Skin epidermis (tissue), 12 donors: ENCODE results near the gene PSG2.
"Not testable (repeated sequence)": the region's sequence is repeated elsewhere in the genome, so short reads cannot be mapped to it uniquely, and the experiment has no call there.

Experiments
- H3K27ac ChIP-seq, 21 experiments: fragments of 200-600 bp; sonication (generic) in 11 of 21; one replicate each; pipeline ENCODE4 v1.5.0; 2020; ENCODE audit warnings: mild to moderate bottlenecking in 3 of 21, inconsistent platforms in 2 of 21, moderate library complexity in 2 of 21
- H3K4me3 ChIP-seq, 7 experiments: fragments of 200-600 bp; sonication (generic) in 2 of 7; one replicate each; pipeline ENCODE4 v1.5.0; 2020; ENCODE audit warnings: inconsistent platforms in 2 of 7, mild to moderate bottlenecking in 2 of 7, moderate library complexity in 1 of 7

The PSG2 gene

DNA sequence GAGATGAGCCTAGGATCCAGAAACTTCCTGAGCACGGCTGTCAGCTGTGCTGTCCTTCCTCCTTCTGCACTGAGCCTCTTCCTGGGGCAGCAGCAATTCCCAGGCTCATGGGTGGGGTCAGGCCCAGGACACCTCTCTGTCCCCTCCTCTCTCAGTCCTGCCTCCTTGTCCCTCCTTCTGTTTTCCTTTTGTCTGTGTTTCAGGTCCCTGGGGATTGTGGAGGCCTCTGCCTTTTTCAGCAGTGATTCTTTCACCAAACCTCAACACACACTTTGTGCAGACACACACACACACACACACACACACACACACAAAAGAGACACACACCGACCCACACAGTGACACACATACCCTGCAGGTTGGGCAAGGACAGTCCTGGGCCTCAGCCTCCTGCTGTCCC is at the start of gene PSG2:
TSS of gene PSG2 (minus strand) at position 101 of the 400 bp plus-strand sequence. CDS start 132 bp downstream, outside the sequence.
- H3K4me3 ChIP-seq, H3K27ac ChIP-seq: not testable (repeated sequence)

DNA sequence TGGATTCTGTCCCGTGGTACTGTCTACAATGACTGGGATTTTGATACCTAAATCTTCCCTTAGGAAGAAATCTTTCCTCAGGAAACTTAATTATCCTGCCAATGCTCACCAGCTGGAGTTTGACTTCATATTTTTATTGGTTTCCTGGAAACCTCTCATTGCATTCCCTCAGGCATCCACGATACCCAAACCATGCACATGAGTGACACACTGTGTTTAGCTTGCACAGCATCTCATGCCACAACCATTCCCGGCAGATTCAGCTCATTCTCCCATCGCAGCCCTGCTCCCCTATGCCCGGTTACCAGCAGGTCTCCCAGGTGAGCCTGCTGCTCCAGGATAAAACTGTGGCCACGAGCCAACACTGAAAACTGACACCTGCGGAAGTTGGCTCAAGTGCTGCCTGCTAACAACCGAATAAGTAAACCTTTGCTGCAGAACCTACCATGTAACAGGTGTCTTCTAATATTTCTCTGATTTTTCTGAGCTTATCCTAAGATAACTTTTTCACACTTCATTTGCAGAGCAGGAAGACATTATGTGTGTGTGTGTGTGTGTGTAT is 48.9 kb upstream of the PSG2 start:
- not testable (repeated sequence) for H3K4me3 ChIP-seq, H3K27ac ChIP-seq

GRCh38 chr19:43129197-43129596 is 46.7 kb upstream of the PSG2 start:
- not testable (repeated sequence) for H3K4me3 ChIP-seq
- peak overlapping the region in 1 of 21 experiments; percentile 10 for H3K27ac ChIP-seq

DNA sequence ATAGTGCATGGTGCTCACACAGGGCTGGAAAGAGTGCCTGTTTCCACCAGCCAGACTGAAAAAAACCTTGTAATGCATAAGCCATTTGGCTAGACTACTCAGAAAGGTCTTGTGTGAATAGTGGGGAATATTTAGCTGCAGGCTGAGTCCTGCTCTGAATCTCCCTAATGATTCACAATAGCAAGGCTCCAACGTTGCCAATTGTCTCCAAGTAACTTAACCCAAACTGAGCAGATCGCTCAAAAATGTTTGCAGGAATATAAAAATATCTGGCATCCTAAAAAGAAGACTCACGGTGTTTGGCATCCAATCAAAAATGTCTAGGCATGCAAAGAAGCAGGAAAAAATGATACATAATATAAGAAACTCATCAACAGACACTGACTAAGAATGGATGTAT is 44.8 kb upstream of the PSG2 start:
- not testable (repeated sequence) for H3K27ac ChIP-seq

DNA sequence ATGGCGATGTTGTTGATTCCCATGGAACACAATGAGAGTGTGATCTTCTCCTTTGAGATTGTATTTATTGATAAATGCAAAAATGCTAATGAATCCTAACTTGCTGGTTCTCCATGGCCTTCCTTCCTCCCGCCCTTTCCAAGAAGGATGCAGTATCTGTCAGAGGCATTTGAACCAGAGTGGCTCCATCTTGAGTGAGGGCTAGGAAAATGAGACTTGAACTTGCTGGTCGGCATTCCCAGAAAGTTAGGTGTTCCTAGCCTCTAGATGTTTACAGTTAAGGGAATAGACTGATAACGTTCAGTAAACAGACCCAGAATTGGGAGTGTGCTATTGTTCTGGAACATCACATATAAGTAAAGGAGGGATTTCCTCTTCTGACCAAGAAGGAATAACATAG is 44.2 kb upstream of the PSG2 start:
- no peak overlapping the region for H3K27ac ChIP-seq
- no peak overlapping the region for H3K4me3 ChIP-seq

More for the DNA sequence above, 44.8 kb upstream of the PSG2 start:
- H3K4me3 ChIP-seq: not testable (repeated sequence)

DNA sequence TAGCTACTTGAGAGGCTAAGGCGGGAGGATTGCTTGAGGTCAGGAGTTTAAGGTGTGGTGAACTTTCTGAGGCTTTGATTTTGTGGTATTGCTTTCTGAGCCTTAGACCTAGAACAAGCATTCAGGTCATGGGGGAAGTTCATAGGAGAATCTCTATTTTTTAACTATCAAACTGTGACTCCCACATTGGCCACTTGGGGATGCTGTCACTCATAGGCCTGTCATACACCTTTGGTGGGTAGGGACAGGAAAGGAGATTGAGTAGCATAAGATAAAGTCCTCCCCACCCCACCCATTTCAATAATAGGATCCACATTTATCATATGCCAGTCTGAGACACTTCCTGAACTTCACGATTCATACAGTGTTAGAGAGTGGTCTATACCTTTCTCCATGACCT is 41.9 kb upstream of the PSG2 start:
- no peak overlapping the region for H3K4me3 ChIP-seq
- H3K27ac ChIP-seq: no peak overlapping the region

DNA sequence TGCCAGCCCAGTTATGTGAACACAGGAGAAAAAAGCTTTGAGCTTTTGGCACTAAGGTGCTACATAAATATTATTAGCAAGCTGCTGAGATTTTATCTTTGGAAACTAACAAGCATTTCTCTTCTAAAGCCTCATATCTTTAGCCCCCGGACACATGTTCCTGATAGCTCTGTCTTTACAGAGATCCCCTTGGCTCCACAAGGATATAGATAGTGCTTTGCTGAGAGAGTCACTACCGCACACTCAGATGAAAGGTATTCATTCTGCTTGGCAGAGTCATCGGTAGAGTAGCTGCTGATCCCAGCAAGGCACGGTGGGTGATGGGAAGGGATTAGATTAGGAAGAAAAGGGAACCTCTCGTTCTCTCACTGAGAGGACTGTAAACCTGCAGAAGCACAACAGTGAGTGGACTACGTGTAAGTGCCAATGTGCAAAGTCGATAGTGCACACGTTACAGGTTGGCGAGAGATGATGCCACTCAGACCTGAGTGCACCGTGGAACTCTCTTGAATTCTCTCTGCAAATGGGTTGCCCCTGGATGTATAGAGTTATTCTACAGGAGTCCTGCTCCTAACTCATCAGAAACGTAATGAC is 38.0 kb upstream of the PSG2 start:
- not testable (repeated sequence) for H3K4me3 ChIP-seq, H3K27ac ChIP-seq

DNA sequence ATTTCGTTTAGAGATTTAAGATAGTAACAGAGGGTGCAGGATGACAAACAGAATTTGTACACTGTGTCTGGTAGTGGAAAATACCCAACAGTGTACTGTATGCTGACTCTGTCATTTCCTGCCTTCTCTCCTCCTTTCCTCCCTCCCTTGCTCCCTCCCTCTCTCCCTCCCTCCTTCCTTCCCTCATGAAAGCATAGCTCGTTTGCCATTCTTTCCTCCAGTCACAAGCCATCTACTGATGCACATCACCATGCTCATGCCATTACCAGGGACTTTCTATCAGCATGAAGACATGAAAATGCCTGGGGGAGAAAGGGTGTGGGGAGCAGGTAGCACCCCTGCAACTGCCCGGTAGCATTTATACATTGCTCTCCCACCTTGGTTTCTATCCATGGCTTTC is 37.0 kb upstream of the PSG2 start:
- H3K4me3 ChIP-seq, H3K27ac ChIP-seq: not testable (repeated sequence)

GRCh38 chr19:43116421-43116820 is 33.9 kb upstream of the PSG2 start:
- not testable (repeated sequence) for H3K4me3 ChIP-seq, H3K27ac ChIP-seq

- H3K4me3 ChIP-seq, H3K27ac ChIP-seq: not testable (repeated sequence)
These were observed 33.0 kb upstream of the PSG2 start for GRCh38 chr19:43115548-43115947.

- not testable (repeated sequence) for H3K27ac ChIP-seq, H3K4me3 ChIP-seq
These were observed 32.6 kb upstream of the PSG2 start for GRCh38 chr19:43115064-43115463.

GRCh38 chr19:43114626-43115025 is 32.1 kb upstream of the PSG2 start:
- not testable (repeated sequence) for H3K4me3 ChIP-seq, H3K27ac ChIP-seq

DNA sequence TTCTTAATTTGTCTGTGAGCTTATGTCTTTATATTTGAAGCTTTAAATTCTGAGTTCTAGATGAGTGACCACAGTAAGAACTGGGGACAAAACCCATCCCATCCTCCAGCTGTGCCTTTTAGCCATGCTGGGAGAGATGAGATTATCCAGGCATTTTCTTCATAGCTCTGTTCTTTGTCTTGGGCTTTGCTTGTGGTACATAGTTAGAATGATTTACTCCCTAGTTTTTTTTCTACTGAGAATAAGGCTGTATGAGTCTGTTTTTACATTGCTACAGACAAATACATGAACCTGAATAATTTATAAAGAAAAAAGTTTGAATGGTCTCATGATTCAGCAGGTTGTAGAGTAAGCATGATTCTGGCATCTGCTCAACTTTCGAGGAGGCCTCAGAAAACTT is 24.9 kb upstream of the PSG2 start:
- H3K4me3 ChIP-seq, H3K27ac ChIP-seq: not testable (repeated sequence)

DNA sequence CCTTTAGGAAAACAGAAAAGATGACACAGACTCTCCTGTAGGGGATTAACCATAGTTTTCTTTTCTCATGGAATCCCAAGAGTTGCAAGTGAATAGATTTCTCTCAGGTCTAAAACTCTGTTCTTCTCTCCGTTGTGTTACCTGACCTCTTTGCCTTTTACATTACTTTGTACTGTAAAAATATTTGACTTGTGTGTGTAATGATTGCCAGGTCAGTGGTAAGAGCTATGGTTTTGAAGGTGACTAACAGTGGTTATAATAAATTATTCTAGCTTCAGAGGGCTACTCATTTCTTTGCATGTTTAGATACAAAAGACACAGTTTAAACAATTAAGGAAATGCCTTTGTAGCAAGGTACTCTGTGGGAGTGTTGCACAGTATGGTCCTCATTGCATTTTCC is 23.0 kb upstream of the PSG2 start:
- Histone ChIP-seq H3K4me3 (no peak overlapping the region), H3K27ac (no peak overlapping the region)

- not testable (repeated sequence) for H3K4me3 ChIP-seq, H3K27ac ChIP-seq
These were observed 21.8 kb upstream of the PSG2 start for GRCh38 chr19:43104215-43104850.

- Histone ChIP-seq H3K4me3 (no peak overlapping the region), H3K27ac (no peak overlapping the region)
These were observed 19.4 kb upstream of the PSG2 start for GRCh38 chr19:43101950-43102349.

DNA sequence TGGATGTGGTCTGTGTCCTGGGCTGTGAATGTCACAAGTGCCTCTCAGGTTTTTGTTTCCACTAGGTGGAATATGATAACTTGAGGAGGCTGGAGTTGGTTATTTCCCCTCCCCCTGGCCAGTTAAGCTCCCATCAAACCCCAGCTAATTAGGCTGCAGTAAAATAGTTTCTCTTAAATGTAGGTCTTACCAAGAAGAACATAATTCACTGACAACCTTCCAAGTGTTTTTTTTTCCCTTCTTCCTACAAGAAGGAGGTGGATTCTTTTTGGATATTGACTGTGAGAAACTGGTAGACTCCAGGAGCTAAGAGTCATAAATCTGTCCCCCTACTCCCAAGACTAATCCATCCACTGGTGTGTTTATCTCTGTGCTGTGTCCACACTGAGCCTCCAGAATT is 15.9 kb upstream of the PSG2 start:
- not testable (repeated sequence) for H3K4me3 ChIP-seq, H3K27ac ChIP-seq

DNA sequence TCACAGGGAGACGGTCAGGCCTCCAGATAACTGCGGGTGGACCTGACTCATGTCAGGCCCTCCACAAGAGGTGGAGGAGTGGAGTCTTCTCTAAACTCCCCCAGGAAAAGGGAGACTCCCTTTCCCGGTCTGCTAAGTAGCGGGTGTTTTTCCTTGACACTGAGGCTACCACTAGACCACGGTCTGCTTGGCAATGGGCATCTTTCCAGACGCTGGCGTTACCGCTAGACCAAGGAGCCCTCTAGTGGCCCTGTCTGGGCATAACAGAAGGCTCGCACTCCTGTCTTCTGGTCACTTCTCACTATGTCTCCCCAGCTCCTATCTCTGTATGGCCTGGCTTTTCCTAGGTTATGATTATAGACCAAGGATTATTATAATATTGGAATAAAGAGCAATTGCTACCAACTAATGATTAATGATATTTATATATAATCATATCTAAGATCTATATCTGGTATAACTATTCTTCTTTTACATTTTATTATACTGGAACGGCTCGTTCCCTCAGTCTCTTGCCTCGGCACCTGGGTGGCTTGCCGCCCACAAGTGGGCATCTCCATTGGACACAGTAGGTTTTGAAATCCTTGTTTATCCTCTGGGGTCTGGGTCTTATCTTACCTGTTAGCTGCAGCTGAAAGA is 5.3 kb upstream of the PSG2 start:
- H3K4me3 ChIP-seq, H3K27ac ChIP-seq: not testable (repeated sequence)

DNA sequence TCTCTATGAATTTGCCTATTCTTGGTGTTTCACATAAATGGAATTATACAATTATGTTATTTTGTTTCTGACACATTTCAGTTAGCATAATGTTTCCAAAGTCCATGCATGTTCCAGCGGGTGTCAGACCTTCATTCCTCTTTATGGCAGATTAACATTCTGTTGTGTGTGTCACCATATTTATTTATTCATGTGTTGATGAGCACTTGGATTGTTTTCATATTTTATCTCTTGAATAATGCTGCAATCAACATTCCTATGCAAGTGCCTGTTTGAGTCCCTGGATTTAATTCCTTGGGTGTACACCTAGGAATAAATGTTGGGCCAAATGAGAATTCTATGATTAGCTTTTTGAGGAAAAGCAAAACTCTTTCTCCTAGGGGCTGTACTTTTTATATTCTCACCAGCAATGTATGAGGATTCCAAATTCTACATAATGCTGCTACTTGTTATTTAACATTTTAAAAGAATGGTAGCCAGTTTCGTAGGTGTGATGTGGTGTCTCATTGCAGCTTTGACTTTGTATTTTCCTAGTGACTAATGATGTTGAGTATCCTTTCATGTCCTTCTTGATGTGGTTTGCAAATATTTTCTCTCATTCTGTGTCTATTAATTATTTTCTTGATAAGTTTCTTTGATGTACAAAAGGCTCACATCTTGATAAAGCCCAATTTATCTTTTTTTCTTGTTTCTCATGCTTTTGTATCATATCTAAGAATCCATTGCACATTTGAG is 3.5 kb upstream of the PSG2 start:
- not testable (repeated sequence) for H3K4me3 ChIP-seq, H3K27ac ChIP-seq

DNA sequence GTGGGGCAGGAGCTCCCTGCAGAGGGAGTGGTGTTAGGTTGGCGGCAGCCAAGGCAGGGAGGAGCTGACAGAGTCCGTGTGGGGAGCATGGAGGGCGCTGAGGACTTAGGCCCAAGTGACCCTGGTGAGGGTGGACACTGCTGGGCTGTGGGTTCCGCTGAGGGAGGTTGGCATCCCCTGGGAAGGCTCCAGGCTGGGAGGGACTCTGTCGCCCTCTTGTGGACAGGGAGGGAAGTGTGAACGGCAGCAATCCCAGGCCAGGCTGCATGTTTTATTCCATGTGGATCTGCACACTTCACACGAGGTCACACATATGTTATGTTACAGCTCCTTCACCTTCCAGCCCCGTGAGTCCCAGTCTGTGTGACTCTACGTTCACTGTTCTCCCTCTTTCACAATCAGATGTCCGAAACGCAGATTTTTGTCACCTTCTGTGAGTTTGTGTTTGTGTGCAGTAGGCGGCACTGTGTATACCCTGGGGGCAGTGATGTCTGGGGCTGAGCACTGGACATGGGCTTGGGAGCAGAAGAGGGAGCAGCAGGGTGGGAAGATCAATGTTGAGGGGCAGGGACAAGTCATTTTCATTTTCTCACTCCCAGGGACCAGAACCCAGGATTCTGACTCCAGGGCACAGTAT is 1.8 kb upstream of the PSG2 start:
- H3K4me3 ChIP-seq, H3K27ac ChIP-seq: not testable (repeated sequence)
